K562 (cell line): Measurements from ENCODE around the gene KLK15. TPM values are rescaled to one million over a fixed set of nuclear protein-coding genes. Genes with fewer than 3 reads are reported as not detected.

Source experiments
- ADNP ChIP-seq: fragments of 200-800 bp; sonication (Bioruptor generic); IDR thresholded peaks from 2 replicates; pipeline ENCODE4 v1.6.1; 2016; ENCODE audit warnings: missing genetic modification characterization, missing compliant biosample characterization
- BRF1 ChIP-seq: IDR thresholded peaks from 3 replicates; pipeline ENCODE4 v1.6.1; 2011; ENCODE audit warnings: borderline replicate concordance, mild to moderate bottlenecking; ENCODE audit not compliant: insufficient read length; ENCODE audit errors: extremely low read depth
- CHD7 ChIP-seq: fragments of 200-600 bp; sonication (generic); IDR thresholded peaks from one replicate; pipeline ENCODE4 v1.6.1; 2012; ENCODE audit warnings: mild to moderate bottlenecking, low read depth, low read length, inconsistent platforms
- SRSF3 ChIP-seq: fragments of 200-400 bp; formaldehyde crosslinking; IDR thresholded peaks from 2 replicates; pipeline ENCODE4 v1.6.1; 2016; ENCODE audit warnings: mild to moderate bottlenecking, low read length, moderate library complexity; ENCODE audit not compliant: insufficient read depth
- TAF7 ChIP-seq: fragments of 450-650 bp; IDR thresholded peaks from 2 replicates; pipeline ENCODE4 v1.6.1; 2016; ENCODE audit warnings: missing genetic modification characterization, missing compliant biosample characterization
- ZNF280B ChIP-seq: fragments of 250-450 bp; sonication (Bioruptor Pico); IDR thresholded peaks from 2 replicates; pipeline ENCODE4 v1.5.1; 2021; ENCODE audit warnings: mild to moderate bottlenecking
- polyA plus RNA-seq, 8 experiments: library from polyadenylated mRNA; depleted of rRNA in 4 of 8; stranded (reverse) in 5 of 8; unstranded in 3 of 8; fragments of >200 nt; fragmentation: Nextera tagmentation in 2 of 8; fragmentation: Illumina TruSeq in 1 of 8; extraction: Ambion mirVana in 2 of 8; extraction: Trizol in 1 of 8; gene quantifications; 2 replicates each; pipeline versions ENCODE4 v1.2.1 to v1.2.3, GENCODE V29; 2011 to 2014; ENCODE audit warnings: inconsistent platforms in 1 of 8, missing spikeins in 1 of 8
- total RNA-seq, 7 experiments: library from RNA; depleted of rRNA in 6 of 7; stranded (reverse); fragments of >200 nt in 6 of 7; fragmentation: Illumina TruSeq in 2 of 7; extraction: Trizol in 2 of 7; gene quantifications; 2 replicates each; pipeline versions ENCODE4 v1.2.1 to v1.2.3, GENCODE V29; 2011 to 2021; ENCODE audit warnings: low replicate concordance in 1 of 7

The KLK15 gene
- total and polyA plus RNA-seq, 9 of the 15 experiments (the other 6 are each of a cell fraction or from before 2014, with no cell fraction given): not detected

DNA sequence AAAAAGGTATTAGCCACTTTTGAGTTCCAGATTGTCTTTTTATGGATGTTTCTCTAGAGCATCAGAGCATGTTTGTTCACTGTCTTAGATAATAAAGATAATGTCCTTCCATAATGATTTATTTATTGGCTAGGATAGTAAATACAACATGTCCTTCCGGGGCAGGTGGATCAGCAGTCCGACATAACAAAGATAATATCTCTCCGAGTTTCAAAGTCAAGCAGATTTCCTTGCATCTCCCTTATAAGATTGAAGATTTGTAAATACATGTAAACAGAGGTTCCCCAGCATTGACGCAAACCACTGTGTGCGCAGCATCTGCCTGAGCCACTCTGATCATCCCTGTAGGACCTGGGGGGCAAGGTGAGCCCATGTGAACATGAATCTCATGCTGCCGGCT lies 8.8 kb upstream of the KLK15 start (continued):
- no peak for TF ChIP-seq CHD7
- no peak for TF ChIP-seq ZNF280B (CRISPR knock-in tag)
- no peak for TF ChIP-seq TAF7 (tag)
- no peak for TF ChIP-seq SRSF3
- TF ChIP-seq BRF1: no peak
- no peak for TF ChIP-seq ADNP (tag)
